Measurements from ENCODE around the gene RALY.

Gene RALY

DNA sequence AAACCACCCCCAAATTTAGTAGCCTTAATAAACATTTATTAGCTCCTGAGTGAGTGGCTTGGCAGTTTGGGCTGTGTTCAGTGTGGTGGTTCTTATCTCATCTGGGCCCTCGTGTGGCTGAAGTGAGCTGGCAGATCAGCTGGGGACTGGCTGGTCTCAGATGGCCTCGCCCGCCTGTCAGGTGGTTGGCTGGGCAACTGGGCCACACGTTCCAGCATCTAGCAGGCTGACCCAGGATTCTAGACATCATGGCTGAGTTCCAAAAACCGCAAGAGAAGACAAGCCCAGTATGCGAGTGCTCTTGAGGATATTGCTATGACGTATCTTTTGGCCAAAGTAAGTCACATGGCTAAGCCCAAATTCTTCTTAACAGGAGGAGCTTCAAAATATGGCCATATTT lies 89.4 kb downstream of the RALY start:
- TF ChIP-seq L3MBTL2 (conservative IDR thresholded peaks at IDR 0.05) (no peak), ARNT (IDR thresholded peaks at IDR 0.05) (no peak), FOXM1 (IDR thresholded peaks at IDR 0.05; ENCODE audit: borderline replicate concordance) (no peak), ZNF384 (IDR thresholded peaks at IDR 0.05) (no peak)
- no peak for DNase-seq (ENCODE audit: extremely low spot score)
- POLR2A ChIA-PET = interaction anchor here (3.0 kb wide), 1 partner anchor 29 kb away, joined by 16 read pairs; the partner anchor contains the start of gene EIF2S2
- CTCF ChIA-PET = interaction anchor here (0.5 to 1.9 kb wide), 2 partner anchors 220 to 699 kb away, joined by 3 to 8 read pairs; no protein-coding TSS in a partner anchor

DNA sequence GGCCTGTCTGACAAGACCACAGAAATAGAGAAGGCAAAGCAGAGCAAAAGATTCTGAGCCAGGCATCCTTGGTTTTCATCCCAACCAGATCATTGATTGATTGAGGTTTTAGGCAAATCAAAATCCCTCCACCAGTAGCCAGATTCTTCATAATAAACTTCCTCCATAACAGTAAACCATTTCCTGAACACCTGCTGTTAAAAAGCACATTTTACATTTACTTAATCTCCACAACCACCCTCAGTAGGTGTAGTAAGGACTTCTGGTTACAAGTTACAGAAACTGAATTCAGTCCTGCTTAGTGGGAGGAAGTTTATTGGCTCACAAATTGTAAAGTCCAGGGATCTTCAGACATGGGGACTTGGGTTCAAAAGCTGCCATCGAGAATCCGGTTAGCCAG lies 90.1 kb downstream of the RALY start:
- ChIA-PET CTCF (no interaction called here), POLR2A (interaction anchor here (3.0 kb wide), 1 partner anchor 29 kb away, joined by 16 read pairs; the partner anchor contains the start of gene EIF2S2)
- DNase-seq (ENCODE audit: extremely low spot score) = no peak
- TF ChIP-seq FOXK2 (IDR thresholded peaks at IDR 0.05) (no peak), L3MBTL2 (conservative IDR thresholded peaks at IDR 0.05) (no peak), BHLHE40 (IDR thresholded peaks at IDR 0.05; ENCODE audit: borderline replicate concordance) (no peak), HDGF (IDR thresholded peaks at IDR 0.05; ENCODE audit: borderline replicate concordance) (no peak), SUZ12 (IDR thresholded peaks at IDR 0.05) (no peak), ELF4 (IDR thresholded peaks at IDR 0.05) (no peak), ARNT (IDR thresholded peaks at IDR 0.05) (no peak), LEF1 (IDR thresholded peaks at IDR 0.05; ENCODE audit: borderline replicate concordance) (no peak), FOXM1 (IDR thresholded peaks at IDR 0.05; ENCODE audit: borderline replicate concordance) (no peak), SP1 (IDR thresholded peaks at IDR 0.05) (no peak), ZNF384 (IDR thresholded peaks at IDR 0.05) (no peak), CTBP1 (IDR thresholded peaks at IDR 0.05; ENCODE audit: borderline replicate concordance) (no peak), NFRKB (IDR thresholded peaks at IDR 0.05) (no peak), TARDBP (IDR thresholded peaks at IDR 0.05) (no peak), FOXA1 (IDR thresholded peaks at IDR 0.05) (no peak)
- TF ChIP-seq, protein P1, sequence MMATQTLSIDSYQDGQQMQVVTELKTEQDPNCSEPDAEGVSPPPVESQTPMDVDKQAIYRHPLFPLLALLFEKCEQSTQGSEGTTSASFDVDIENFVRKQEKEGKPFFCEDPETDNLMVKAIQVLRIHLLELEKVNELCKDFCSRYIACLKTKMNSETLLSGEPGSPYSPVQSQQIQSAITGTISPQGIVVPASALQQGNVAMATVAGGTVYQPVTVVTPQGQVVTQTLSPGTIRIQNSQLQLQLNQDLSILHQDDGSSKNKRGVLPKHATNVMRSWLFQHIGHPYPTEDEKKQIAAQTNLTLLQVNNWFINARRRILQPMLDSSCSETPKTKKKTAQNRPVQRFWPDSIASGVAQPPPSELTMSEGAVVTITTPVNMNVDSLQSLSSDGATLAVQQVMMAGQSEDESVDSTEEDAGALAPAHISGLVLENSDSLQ (IDR thresholded peaks at IDR 0.05) = no peak

DNA sequence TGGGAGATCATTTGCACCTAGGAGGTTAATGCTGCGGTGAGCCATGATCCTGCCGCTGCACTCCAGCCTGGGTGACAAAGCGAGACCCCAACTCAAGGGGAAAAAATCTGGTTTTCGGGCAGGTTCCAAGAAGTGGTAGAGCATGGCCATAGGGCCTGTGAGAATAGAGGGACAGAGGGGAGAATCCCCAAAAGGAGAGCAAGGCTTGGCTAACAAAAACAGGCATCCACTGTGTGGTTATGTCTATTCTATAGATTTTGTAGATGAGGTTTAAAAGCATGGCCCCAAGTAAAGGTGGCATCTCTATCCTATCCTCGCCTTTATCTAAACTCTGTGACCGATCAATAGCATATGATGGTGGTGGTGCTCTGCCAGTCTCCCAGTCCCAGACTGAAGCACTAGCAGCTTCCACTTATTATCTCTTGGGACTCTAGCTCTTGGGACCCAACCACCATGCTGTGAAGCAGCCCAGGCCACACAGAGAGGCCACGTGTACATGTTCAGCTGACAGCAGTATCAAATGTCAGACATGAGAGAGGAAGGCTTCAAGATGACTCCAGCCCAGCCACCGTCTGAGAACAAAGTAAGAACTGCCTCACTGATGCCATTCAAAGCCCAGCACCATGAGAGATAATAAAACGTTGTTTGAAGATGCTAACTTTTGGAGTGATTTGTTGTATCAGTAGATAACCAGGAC lies 90.7 kb downstream of the RALY start:
- no peak for TF ChIP-seq ARNT (IDR thresholded peaks at IDR 0.05)
- no peak for TF ChIP-seq SP1 (IDR thresholded peaks at IDR 0.05)
- TF ChIP-seq SUZ12 (IDR thresholded peaks at IDR 0.05) = no peak
- TF ChIP-seq ELF4 (IDR thresholded peaks at IDR 0.05) = no peak
- no peak for TF ChIP-seq HDGF (IDR thresholded peaks at IDR 0.05; ENCODE audit: borderline replicate concordance)
- no peak for TF ChIP-seq FOXK2 (IDR thresholded peaks at IDR 0.05)
- TF ChIP-seq FOXA1 (IDR thresholded peaks at IDR 0.05) = no peak
- TF ChIP-seq BHLHE40 (IDR thresholded peaks at IDR 0.05; ENCODE audit: borderline replicate concordance) = no peak
- TF ChIP-seq CTBP1 (IDR thresholded peaks at IDR 0.05; ENCODE audit: borderline replicate concordance) = no peak
- no peak for TF ChIP-seq LEF1 (IDR thresholded peaks at IDR 0.05; ENCODE audit: borderline replicate concordance)
- TF ChIP-seq, protein P1 (IDR thresholded peaks at IDR 0.05) = no peak
- no peak for TF ChIP-seq NFRKB (IDR thresholded peaks at IDR 0.05)
- no peak for TF ChIP-seq TARDBP (IDR thresholded peaks at IDR 0.05)
- TF ChIP-seq FOXM1 (IDR thresholded peaks at IDR 0.05; ENCODE audit: borderline replicate concordance) = no peak
- TF ChIP-seq L3MBTL2 (conservative IDR thresholded peaks at IDR 0.05) = no peak
- ChIA-PET CTCF (no interaction called here), POLR2A (interaction anchor here (1.0 kb wide), 1 partner anchor 28 kb away, joined by 4 read pairs; the partner anchor contains the start of gene EIF2S2)
- no peak for DNase-seq (ENCODE audit: extremely low spot score)

DNA sequence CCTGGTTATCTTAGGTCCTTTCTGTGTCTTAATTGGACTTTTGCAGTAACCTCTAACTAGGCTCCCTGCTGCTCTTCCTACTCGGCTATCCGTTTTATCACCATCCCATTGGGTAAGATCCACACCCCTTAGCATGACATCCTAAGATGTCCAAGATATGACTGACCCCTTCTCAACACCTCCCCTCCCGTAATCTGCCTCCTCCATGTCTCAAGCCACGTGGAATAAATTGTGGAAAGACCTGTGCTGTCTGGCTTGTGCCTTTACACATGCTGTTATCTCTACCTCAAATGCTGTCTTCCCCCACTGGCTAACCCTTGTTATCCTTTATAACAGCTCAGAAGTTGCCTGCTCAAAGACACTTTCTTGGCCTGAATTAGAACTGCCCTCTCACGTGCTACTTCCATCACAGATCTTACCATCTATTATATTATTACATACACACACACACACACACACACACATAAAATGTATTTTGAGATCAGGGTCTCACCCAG lies 91.9 kb downstream of the RALY start:
- TF ChIP-seq L3MBTL2 (conservative IDR thresholded peaks at IDR 0.05) (no peak), TARDBP (IDR thresholded peaks at IDR 0.05) (no peak), CTBP1 (IDR thresholded peaks at IDR 0.05; ENCODE audit: borderline replicate concordance) (no peak), SUZ12 (IDR thresholded peaks at IDR 0.05) (no peak), FOXK2 (IDR thresholded peaks at IDR 0.05) (no peak), ARNT (IDR thresholded peaks at IDR 0.05) (no peak), LEF1 (IDR thresholded peaks at IDR 0.05; ENCODE audit: borderline replicate concordance) (no peak), SP1 (IDR thresholded peaks at IDR 0.05) (no peak), HDGF (IDR thresholded peaks at IDR 0.05; ENCODE audit: borderline replicate concordance) (no peak), FOXA1 (IDR thresholded peaks at IDR 0.05) (no peak), NFRKB (IDR thresholded peaks at IDR 0.05) (no peak), ZNF384 (IDR thresholded peaks at IDR 0.05) (no peak), FOXM1 (IDR thresholded peaks at IDR 0.05; ENCODE audit: borderline replicate concordance) (no peak)
- TF ChIP-seq, protein P1 (IDR thresholded peaks at IDR 0.05) = no peak
- ChIA-PET CTCF (no interaction called here), POLR2A (interaction anchor here (2.3 kb wide), 1 partner anchor 27 kb away, joined by 11 read pairs; the partner anchor contains the start of gene EIF2S2)
- DNase-seq (ENCODE audit: extremely low spot score) = no peak

DNA sequence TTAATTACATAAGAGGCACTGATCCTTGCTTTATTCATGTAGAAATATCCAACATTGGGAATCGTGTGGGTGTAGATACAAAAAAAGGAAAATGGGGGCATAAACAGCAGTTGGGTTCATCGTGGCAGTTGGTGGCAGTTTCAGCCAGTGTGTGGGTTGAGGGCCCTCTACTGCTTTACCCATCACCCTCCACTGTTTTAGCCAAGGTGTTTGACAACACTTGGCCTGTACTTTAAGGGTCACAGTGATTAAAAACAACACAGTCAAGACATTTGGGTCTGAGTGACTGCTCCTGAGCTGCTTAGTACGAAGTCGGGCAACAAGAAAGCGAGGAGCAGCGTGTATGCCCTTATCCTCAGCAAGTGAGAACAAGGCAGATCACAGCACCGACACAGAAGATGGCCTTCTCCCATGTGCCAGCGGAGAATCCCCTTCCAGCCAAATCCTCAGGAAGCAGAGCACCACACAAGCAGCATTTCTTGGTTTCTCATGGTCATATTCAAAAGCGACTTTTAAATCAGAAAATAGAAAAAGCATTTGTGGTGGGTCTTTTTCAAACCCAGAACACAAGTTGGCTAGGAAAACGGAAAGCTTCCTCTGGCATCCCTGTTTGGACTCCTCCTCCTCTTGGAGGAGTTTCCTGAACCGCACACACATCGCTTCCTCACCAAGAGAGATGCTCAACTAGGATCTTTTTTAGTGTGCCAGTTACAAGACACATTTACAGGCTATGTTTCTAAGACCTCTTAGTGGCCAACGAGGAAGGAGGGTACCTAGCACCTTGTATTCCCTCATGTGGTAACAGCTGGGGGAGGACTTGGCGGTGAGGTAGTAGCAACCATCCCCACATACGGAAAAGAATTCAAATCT lies 94.8 kb downstream of the RALY start:
- CTCF ChIA-PET = no interaction called here
- POLR2A ChIA-PET = interaction anchor here (1.9 kb wide), 2 partner anchors 12 to 24 kb away, joined by 5 to 6 read pairs; partner anchors contain the start of gene EIF2S2
- TF ChIP-seq FOXK2 (IDR thresholded peaks at IDR 0.05) = no peak
- TF ChIP-seq, protein P1 (IDR thresholded peaks at IDR 0.05) = no peak
- TF ChIP-seq BHLHE40 (IDR thresholded peaks at IDR 0.05; ENCODE audit: borderline replicate concordance) = no peak
- no peak for DNase-seq (ENCODE audit: extremely low spot score)
